ENCODE data around the gene BBS4. TPM values are rescaled to one million over a fixed set of nuclear protein-coding genes. Genes with fewer than 3 reads are reported as not detected.

BBS4 gene
- total and polyA plus RNA-seq, 2 of the 4 experiments (the other 2 are of a cell fraction): 15.8 to 21.0 TPM

DNA sequence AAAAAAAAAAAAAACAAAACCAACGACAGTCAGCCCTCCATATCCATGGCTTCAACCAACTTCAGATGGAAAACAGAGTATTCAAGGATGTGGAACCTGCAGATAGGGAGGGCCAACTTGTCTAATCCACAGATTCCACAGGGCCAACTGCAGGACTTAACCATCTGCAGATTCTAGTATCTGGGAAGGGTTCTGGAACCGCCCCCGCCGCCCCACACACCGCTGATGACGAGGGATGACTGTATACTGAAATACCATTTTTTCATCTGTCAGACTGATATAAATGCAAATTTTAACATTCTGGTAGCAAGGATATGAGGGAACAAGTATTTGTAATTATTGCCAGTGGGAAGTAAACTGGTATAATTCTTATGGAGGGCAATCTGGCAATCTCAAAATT is 68.1 kb downstream of the BBS4 start:
- DNase-seq (no peak), ATAC-seq (ENCODE audit: low read depth) (no peak)
- H3K23ac ChIP-seq (ENCODE audit: low read depth, low read length): no peak overlapping the region
- intact Hi-C loops (cut with micrococcal nuclease): no loop called here
- WGBS, 2 experiments (ENCODE audit: extremely low coverage in 2 of 2, insufficient read length in 1 of 2): no CpG with 5 or more reads among the region's 6 CpGs
- H3K9ac ChIP-seq (ENCODE audit: low read depth, low read length): no peak overlapping the region
- CTCF ChIA-PET: no interaction called here
- no peak overlapping the region for H3K14ac ChIP-seq (replicated peaks; ENCODE audit: low read depth, low read length)
- BruUV-seq (replicated peaks): no TSS peak
- no peak overlapping the region for H4K91ac ChIP-seq (ENCODE audit: insufficient read depth, low read depth, low read length)
- in situ Hi-C loops (cut with MboI; ENCODE audit: low sequenced_read_pairs): no loop called here
- no peaks in the 10 kb centered on the region for H3K27me3 ChIP-seq (ENCODE audit: control insufficient read depth, insufficient read depth, low read length)
- peaks cover 15% of the 10 kb centered on the region for H3K4me1 ChIP-seq (ENCODE audit: control insufficient read depth, insufficient read depth, low read length)
- H3K36me3 ChIP-seq (ENCODE audit: control insufficient read depth, insufficient read depth, low read length): peaks cover 48% of the 10 kb centered on the region
- H3K4me2 ChIP-seq (ENCODE audit: low read depth, low read length): no peak overlapping the region
- peaks cover 23% of the 10 kb centered on the region; the same call in 1 of the 2 replicates for H4K20me1 ChIP-seq (ENCODE audit: insufficient read depth, low read length)
- dilution Hi-C loops (cut with HindIII; ENCODE audit: low sequenced_read_pairs, unreplicated experiment): no loop called here
- H3K79me1 ChIP-seq (ENCODE audit: low read depth in 1 of 2, low read length in 2 of 2): peaks cover 15 to 37% of the 10 kb centered on the region in 2 experiments
- H3K27ac ChIP-seq (ENCODE audit: insufficient read depth, low read length): no peak overlapping the region
- H2BK120ac ChIP-seq (ENCODE audit: low read depth, low read length): no peak overlapping the region
- no peak overlapping the region for H4K5ac ChIP-seq (ENCODE audit: low read depth, low read length)
- TF ChIP-seq MXI1 (IDR thresholded peaks at IDR 0.05; ENCODE audit: borderline replicate concordance, low read depth, low read length) (no peak), CTCF (conservative IDR thresholded peaks at IDR 0.05; ENCODE audit: low read depth, low read length) (no peak), CEBPB (IDR thresholded peaks at IDR 0.05; ENCODE audit: low read depth, low read length) (no peak), RCOR1 (IDR thresholded peaks at IDR 0.05; ENCODE audit: insufficient replicate concordance, low read length) (no peak)
- H3K9me1 ChIP-seq (ENCODE audit: insufficient read depth, low read length): peaks cover 28% of the 10 kb centered on the region
- H3K18ac ChIP-seq (ENCODE audit: low read depth, low read length): no peak overlapping the region
- no peak overlapping the region for H2AK5ac ChIP-seq (ENCODE audit: low read depth, low read length)
- no peak overlapping the region for H2AK9ac ChIP-seq (replicated peaks; ENCODE audit: low read depth, low read length, poor library complexity)
- no peak overlapping the region for H3K56ac ChIP-seq (ENCODE audit: extremely low read depth, insufficient read depth, low read length)
- POLR2A ChIA-PET (ENCODE audit: unreplicated experiment): no interaction called here
- no peaks in the 10 kb centered on the region for H3K9me3 ChIP-seq (ENCODE audit: control insufficient read depth, insufficient read depth, low read length)
- H2BK20ac ChIP-seq (ENCODE audit: low read depth, low read length): no peak overlapping the region
- H2BK15ac ChIP-seq (ENCODE audit: low read depth, low read length): no peak overlapping the region
- no peak overlapping the region for H2BK5ac ChIP-seq (ENCODE audit: low read depth, low read length, poor library complexity, severe bottlenecking)
- no peak overlapping the region for H2AFZ ChIP-seq (replicated peaks; ENCODE audit: low read length, poor library complexity)
- H4K8ac ChIP-seq (ENCODE audit: low read depth in 2 of 2, low read length in 2 of 2): no peak overlapping the region
- H3K4me3 ChIP-seq (ENCODE audit: insufficient read depth, low read depth, low read length): no peak overlapping the region
- no peak overlapping the region for H3K4ac ChIP-seq (ENCODE audit: low read depth, low read length)
